Peyer's patch (tissue), 4 donors: Measurements from ENCODE around the gene CNDP2. TPM values are rescaled to one million over a fixed set of nuclear protein-coding genes. Genes with fewer than 3 reads are reported as not detected.

ENCODE experiments used
- DNase-seq, 3 donors: peaks; one replicate each; pipeline ENCODE4 v3.0.0-alpha.2; 2017 to 2019
- H3K27ac ChIP-seq, 4 donors: fragments of 200-600 bp; sonication (generic); one replicate each; pipeline ENCODE4 v1.5.1; 2016 to 2019
- H3K27me3 ChIP-seq, 2 donors: fragments of 200-600 bp; sonication (generic); one replicate each; pipeline ENCODE4 v1.5.1; 2019
- H3K36me3 ChIP-seq, 3 donors: fragments of 200-600 bp; sonication (generic); one replicate each; pipeline ENCODE4 v1.5.1; 2016 to 2019
- H3K4me1 ChIP-seq, 4 donors: fragments of 200-600 bp; sonication (generic); one replicate each; pipeline ENCODE4 v1.5.1; 2016 to 2019
- H3K4me3 ChIP-seq, 4 donors: fragments of 200-600 bp; sonication (generic); 1 replicate in 3 of 4; 2 replicates in 1 of 4; pipeline ENCODE4 v1.5.1; 2016 to 2019; ENCODE audit warnings: mild to moderate bottlenecking in 1 of 4
- H3K9me3 ChIP-seq, 4 donors: fragments of 200-600 bp; sonication (generic); one replicate each; pipeline ENCODE4 v1.5.1; 2016 to 2019; ENCODE audit warnings: mild to moderate bottlenecking in 1 of 4
- CTCF ChIP-seq, 6 experiments: fragments of 450-650 bp in 4 of 6; fragments of 200-600 bp in 2 of 6; sonication (generic) in 1 of 6; IDR thresholded peaks; one replicate each; pipeline ENCODE4 v1.5.1; 2017 to 2019; ENCODE audit warnings: antibody characterized with exemption in 6 of 6, mild to moderate bottlenecking in 3 of 6, moderate library complexity in 1 of 6
- POLR2A ChIP-seq, 2 donors: fragments of 450-650 bp; IDR thresholded peaks; one replicate each; pipeline ENCODE4 v1.5.1; 2017; ENCODE audit warnings: antibody characterized with exemption in 2 of 2, mild to moderate bottlenecking in 2 of 2, moderate library complexity in 2 of 2
- total RNA-seq, 4 donors: library from RNA; depleted of rRNA; stranded (reverse); fragments of >200 nt; gene quantifications; one replicate each; pipeline ENCODE4 v1.1.0, GENCODE V29; 2016

CNDP2 gene
- total RNA-seq, 4 donors from 2014 or later, result 283 to 798 (median 653) TPM

- TF ChIP-seq CTCF (IDR thresholded peaks at IDR 0.05) (no peak), POLR2A (IDR thresholded peaks at IDR 0.05) (no peak)
- Histone ChIP-seq H3K9me3 (no peaks in the 10 kb centered on the region), H3K4me1 (peaks cover 0 to 18% (median 4%) of the 10 kb centered on the region in 4 donors), H3K36me3 (no peaks in the 10 kb centered on the region), H3K27ac (no peak overlapping the region), H3K4me3 (no peak overlapping the region), H3K27me3 (peaks cover 0 to 17% of the 10 kb centered on the region in 2 donors)
- DNase-seq, result no peak
Observed at GRCh38 chr18:74453016-74453566, 43.1 kb upstream of the CNDP2 start.

DNA sequence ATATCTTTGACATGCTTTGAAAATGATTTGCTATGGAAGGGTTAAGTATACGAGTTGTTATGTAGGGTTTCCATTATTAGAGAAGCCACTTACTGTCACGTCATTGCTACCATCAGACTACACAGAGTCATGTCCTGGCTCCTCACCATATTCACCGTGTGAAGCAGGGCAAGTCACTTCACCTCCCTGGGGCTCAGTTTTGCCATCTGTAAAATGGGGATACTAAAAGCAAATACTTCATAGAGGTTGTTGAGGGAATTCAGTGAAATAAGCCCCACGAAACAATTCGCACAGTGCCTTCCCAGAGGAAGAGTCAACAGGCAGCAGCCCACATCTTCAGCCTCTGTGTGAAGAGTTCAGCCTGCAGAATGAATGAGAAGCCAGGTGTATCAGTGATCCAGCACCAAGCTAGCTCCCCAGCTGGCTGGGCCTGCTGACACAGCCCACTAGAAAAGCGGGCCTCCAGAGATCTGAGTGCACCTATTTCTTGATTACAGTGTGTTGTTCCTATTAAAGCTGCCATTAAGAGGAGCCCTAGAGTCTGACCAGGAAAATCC is 42.4 kb upstream of the CNDP2 start:
- H3K27ac ChIP-seq, result no peak overlapping the region
- peaks cover 0 to 18% (median 4%) of the 10 kb centered on the region in 4 donors for H3K4me1 ChIP-seq
- H3K4me3 ChIP-seq, result no peak overlapping the region
- no peaks in the 10 kb centered on the region for H3K9me3 ChIP-seq
- H3K27me3 ChIP-seq, result peaks cover 0 to 17% of the 10 kb centered on the region in 2 donors
- no peak for DNase-seq
- TF ChIP-seq POLR2A (IDR thresholded peaks at IDR 0.05) (no peak), CTCF (IDR thresholded peaks at IDR 0.05) (no peak)
- no peaks in the 10 kb centered on the region for H3K36me3 ChIP-seq

GRCh38 chr18:74454279-74454751 is 41.8 kb upstream of the CNDP2 start:
- Histone ChIP-seq H3K4me3 (no peak overlapping the region), H3K36me3 (no peaks in the 10 kb centered on the region), H3K27me3 (peaks cover 0 to 17% of the 10 kb centered on the region in 2 donors), H3K27ac (no peak overlapping the region), H3K4me1 (peaks cover 0 to 18% (median 4%) of the 10 kb centered on the region in 4 donors), H3K9me3 (no peaks in the 10 kb centered on the region)
- no peak for TF ChIP-seq POLR2A (IDR thresholded peaks at IDR 0.05)
- TF ChIP-seq CTCF (IDR thresholded peaks at IDR 0.05), result no peak
- no peak for DNase-seq

DNA sequence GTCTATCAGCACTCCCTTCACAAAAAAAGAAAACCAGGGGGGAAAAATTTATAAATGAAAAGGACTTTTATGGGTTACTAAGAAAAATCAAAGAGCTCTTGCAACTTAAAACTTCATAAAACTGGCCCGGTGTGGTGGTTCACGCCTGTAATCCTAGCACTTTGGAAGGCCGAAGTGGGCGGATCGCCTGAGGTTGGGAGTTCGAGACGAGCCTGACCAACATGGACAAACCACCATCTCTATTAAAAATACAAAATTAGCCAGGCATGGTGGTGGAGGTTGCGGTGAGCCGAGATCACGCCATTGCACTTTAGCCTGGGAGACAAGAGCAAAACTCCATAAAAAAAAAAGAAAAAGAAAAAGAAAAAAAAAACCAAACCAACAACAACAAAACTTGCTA is 40.8 kb upstream of the CNDP2 start:
- TF ChIP-seq POLR2A (IDR thresholded peaks at IDR 0.05), result no peak
- no peak for TF ChIP-seq CTCF (IDR thresholded peaks at IDR 0.05)
- Histone ChIP-seq H3K27me3 (peaks cover 0 to 17% of the 10 kb centered on the region in 2 donors), H3K4me1 (peaks cover 0 to 18% (median 4%) of the 10 kb centered on the region in 4 donors), H3K36me3 (no peaks in the 10 kb centered on the region), H3K4me3 (no peak overlapping the region), H3K27ac (no peak overlapping the region), H3K9me3 (no peaks in the 10 kb centered on the region)
- no peak for DNase-seq

- no peak for DNase-seq
- TF ChIP-seq CTCF (IDR thresholded peaks at IDR 0.05) (no peak), POLR2A (IDR thresholded peaks at IDR 0.05) (no peak)
- no peak overlapping the region for H3K27ac ChIP-seq
- no peaks in the 10 kb centered on the region for H3K36me3 ChIP-seq
- H3K4me1 ChIP-seq, result peaks cover 0 to 18% (median 4%) of the 10 kb centered on the region in 4 donors
- peak overlapping the region in 3 of 4 donors; percentile 9 to 44 (median 29) for H3K4me3 ChIP-seq
- no peaks in the 10 kb centered on the region for H3K9me3 ChIP-seq
- H3K27me3 ChIP-seq, result peaks cover 0 to 17% of the 10 kb centered on the region in 2 donors
Observed at GRCh38 chr18:74456017-74456348, 40.2 kb upstream of the CNDP2 start.
